Activated CD8-positive, alpha-beta T cell treated with anti-CD3 and anti-CD28 coated beads for 36 hours (primary cell): Measurements from ENCODE around the gene PIGQ. TPM values are rescaled to one million over a fixed set of nuclear protein-coding genes. Genes with fewer than 3 reads are reported as not detected.
"Not testable (repeated sequence)": the region's sequence is repeated elsewhere in the genome, so short reads cannot be mapped to it uniquely, and the experiment has no call there.

Source experiments
- ATAC-seq: fragments of 200-7000 bp; cut with Tn5 transposase; one replicate; pipeline ENCODE4 v1.10.0; 2021; ENCODE audit warnings: mild to moderate bottlenecking, moderate library complexity
- CTCF ChIA-PET: fragments of 350-600 bp; sonication (Branson Sonifier 250); formaldehyde crosslinking; loops from one replicate; lab custom pipeline; 2021; ENCODE audit warnings: antibody characterized with exemption; lab: Charles Lee
- POLR2A ChIA-PET: fragments of 350-600 bp; sonication (Branson Sonifier 250); formaldehyde crosslinking; loops from one replicate; lab custom pipeline; 2021; ENCODE audit warnings: antibody characterized with exemption; lab: Charles Lee
- DNase-seq: peaks from one replicate; pipeline ENCODE4 v3.0.0-alpha.2; 2020
- H3K27ac Mint-ChIP-seq: one replicate; pipeline ENCODE4 v1.8.0; 2021; ENCODE audit warnings: mild to moderate bottlenecking, mixed read lengths
- H3K27me3 Mint-ChIP-seq: one replicate; pipeline ENCODE4 v1.8.0; 2021; ENCODE audit warnings: mixed read lengths
- H3K36me3 Mint-ChIP-seq: one replicate; pipeline ENCODE4 v1.8.0; 2021; ENCODE audit warnings: low read depth, mixed read lengths
- H3K4me1 Mint-ChIP-seq: one replicate; pipeline ENCODE4 v1.8.0; 2021; ENCODE audit warnings: low read depth, mixed read lengths
- H3K4me3 Mint-ChIP-seq: one replicate; pipeline ENCODE4 v1.8.0; 2021; ENCODE audit warnings: mild to moderate bottlenecking, moderate library complexity, mixed read lengths
- H3K9me3 Mint-ChIP-seq: one replicate; pipeline ENCODE4 v1.8.0; 2021; ENCODE audit warnings: mixed read lengths
- intact Hi-C: fragments of 100-400 bp; cut with micrococcal nuclease; formaldehyde crosslinking; loops from one replicate; pipeline ENCODE4 v1.10.0; 2022
- total RNA-seq, 2 experiments: library from RNA; stranded (reverse); gene quantifications; one replicate each; pipeline ENCODE4 v1.2.3, GENCODE V29; 2021
- TF ChIP-seq, protein P1 (sequence below): fragments of 200-600 bp; IDR thresholded peaks from one replicate; pipeline ENCODE4 v1.8.0; 2022; ENCODE audit warnings: antibody characterized with exemption, mild to moderate bottlenecking

The PIGQ gene
- total RNA-seq, 2 experiments from 2014 or later: 18.5 to 18.6 TPM

- Mint-ChIP-seq H3K36me3 (no peaks in the 10 kb centered on the region), H3K4me3 (no peak overlapping the region), H3K27me3 (no peaks in the 10 kb centered on the region), H3K27ac (peak overlapping the region; percentile 12), H3K9me3 (no peaks in the 10 kb centered on the region), H3K4me1 (peaks cover 22% of the 10 kb centered on the region)
- DNase-seq (no peak), ATAC-seq (no peak)
- ChIA-PET POLR2A (no interaction called here), CTCF (no interaction called here)
- intact Hi-C loops: no loop called here
- TF ChIP-seq, protein P1, sequence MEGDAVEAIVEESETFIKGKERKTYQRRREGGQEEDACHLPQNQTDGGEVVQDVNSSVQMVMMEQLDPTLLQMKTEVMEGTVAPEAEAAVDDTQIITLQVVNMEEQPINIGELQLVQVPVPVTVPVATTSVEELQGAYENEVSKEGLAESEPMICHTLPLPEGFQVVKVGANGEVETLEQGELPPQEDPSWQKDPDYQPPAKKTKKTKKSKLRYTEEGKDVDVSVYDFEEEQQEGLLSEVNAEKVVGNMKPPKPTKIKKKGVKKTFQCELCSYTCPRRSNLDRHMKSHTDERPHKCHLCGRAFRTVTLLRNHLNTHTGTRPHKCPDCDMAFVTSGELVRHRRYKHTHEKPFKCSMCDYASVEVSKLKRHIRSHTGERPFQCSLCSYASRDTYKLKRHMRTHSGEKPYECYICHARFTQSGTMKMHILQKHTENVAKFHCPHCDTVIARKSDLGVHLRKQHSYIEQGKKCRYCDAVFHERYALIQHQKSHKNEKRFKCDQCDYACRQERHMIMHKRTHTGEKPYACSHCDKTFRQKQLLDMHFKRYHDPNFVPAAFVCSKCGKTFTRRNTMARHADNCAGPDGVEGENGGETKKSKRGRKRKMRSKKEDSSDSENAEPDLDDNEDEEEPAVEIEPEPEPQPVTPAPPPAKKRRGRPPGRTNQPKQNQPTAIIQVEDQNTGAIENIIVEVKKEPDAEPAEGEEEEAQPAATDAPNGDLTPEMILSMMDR: no peak
Observed at GRCh38 chr16:593807-594206, 24.0 kb downstream of the PIGQ start.

DNA sequence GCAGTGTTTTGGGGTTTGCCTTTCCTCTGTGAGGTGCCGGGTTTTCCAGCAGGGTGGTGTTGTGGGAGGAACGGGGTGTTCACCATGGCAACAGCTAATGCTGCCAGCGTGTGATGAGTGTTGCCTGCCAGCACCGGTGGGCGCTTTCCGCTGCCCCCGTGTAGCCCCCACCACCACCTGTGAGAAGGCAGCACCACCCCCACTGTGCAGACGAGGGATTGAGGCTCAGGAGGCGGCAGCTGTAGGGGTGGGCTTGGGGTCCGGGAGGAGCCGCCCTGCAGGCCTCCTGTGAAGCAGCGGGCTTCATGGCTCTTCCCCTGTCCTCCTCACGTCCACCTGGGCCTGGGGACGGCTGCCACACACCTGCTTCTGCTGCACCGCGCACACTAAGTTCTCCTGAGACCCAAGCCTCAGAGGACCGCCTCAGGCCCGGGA lies 25.3 kb downstream of the PIGQ start:
- Mint-ChIP-seq H3K27me3 (no peaks in the 10 kb centered on the region), H3K27ac (no peak overlapping the region), H3K4me3 (no peak overlapping the region), H3K9me3 (no peaks in the 10 kb centered on the region), H3K4me1 (peaks cover 22% of the 10 kb centered on the region), H3K36me3 (no peaks in the 10 kb centered on the region)
- TF ChIP-seq, protein P1: no peak
- ChIA-PET POLR2A (no interaction called here), CTCF (no interaction called here)
- intact Hi-C loops: no loop called here
- ATAC-seq (no peak), DNase-seq (no peak)

DNA sequence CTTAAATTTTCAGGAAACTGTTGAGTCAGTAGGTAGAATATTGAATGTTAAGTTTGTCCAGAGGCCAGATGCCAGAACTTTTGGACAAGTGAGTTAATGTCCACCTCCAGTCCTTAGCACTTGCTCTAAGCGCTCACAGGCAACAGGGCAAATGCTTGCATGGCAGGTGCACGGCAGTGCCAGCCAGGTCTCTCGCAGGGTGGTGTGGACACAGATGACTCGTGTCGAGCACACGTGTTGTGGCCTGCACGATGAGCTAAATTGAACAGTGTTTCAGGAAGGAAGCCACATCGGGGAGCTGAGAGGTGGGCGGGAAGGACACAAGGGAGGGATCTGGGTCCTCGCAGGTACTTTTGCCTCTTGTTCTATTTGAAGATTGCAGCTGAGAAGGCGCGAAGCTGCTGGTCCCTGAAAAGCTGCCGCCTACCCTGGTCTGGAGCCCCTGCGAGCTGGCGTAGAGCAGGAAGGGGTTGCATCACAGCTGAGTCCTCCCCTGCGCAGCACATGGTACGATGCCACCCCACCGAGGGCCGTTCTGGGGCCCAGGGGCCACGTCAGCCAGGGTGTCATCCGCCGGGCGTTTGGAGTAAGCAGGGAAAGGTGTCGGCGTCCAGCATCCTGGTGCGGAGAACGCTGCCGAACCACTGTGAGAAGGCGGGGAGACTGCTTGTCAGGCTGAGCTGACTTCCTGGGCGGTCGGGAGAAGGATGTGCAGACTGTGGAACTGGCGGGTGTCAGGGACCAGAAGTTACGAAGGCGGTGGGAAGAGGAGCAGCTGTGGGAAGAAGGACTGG lies 26.4 kb downstream of the PIGQ start:
- peak overlapping the region; percentile 20 for H3K27ac Mint-ChIP-seq

GRCh38 chr16:596736-597060 lies 26.9 kb downstream of the PIGQ start:
- H3K4me3 Mint-ChIP-seq: no peak overlapping the region
- H3K27ac Mint-ChIP-seq: peak overlapping the region; percentile 2
- TF ChIP-seq, protein P1: no peak
- H3K4me1 Mint-ChIP-seq: peaks cover 14% of the 10 kb centered on the region
- H3K27me3 Mint-ChIP-seq: no peaks in the 10 kb centered on the region
- H3K9me3 Mint-ChIP-seq: no peaks in the 10 kb centered on the region
- no peaks in the 10 kb centered on the region for H3K36me3 Mint-ChIP-seq
- POLR2A ChIA-PET: no interaction called here
- no peak for DNase-seq
- CTCF ChIA-PET: interaction anchor here (1.5 kb wide), 1 partner anchor 13 kb away, joined by 4 read pairs; no protein-coding TSS in a partner anchor
- no peak for ATAC-seq
- intact Hi-C loops: no loop called here

More for the DNA sequence above, 26.4 kb downstream of the PIGQ start:
- Mint-ChIP-seq H3K4me1 (peaks cover 16% of the 10 kb centered on the region), H3K4me3 (no peak overlapping the region), H3K27me3 (no peaks in the 10 kb centered on the region), H3K36me3 (no peaks in the 10 kb centered on the region), H3K9me3 (no peaks in the 10 kb centered on the region)
- TF ChIP-seq, protein P1: no peak
- CTCF ChIA-PET: interaction anchor here (1.5 kb wide), 1 partner anchor 13 kb away, joined by 4 read pairs; no protein-coding TSS in a partner anchor
- intact Hi-C loops: no loop called here
- DNase-seq (no peak), ATAC-seq (no peak)
- POLR2A ChIA-PET: no interaction called here

GRCh38 chr16:597655-598054 lies 27.9 kb downstream of the PIGQ start:
- intact Hi-C loops, H3K36me3 Mint-ChIP-seq, ATAC-seq, H3K27me3 Mint-ChIP-seq, DNase-seq, H3K9me3 Mint-ChIP-seq, POLR2A ChIA-PET, H3K27ac Mint-ChIP-seq, H3K4me3 Mint-ChIP-seq: not testable (repeated sequence)
- H3K4me1 Mint-ChIP-seq: peaks cover 12% of the 10 kb centered on the region
- CTCF ChIA-PET: interaction anchor here (1.4 kb wide), 1 partner anchor 18 kb away, joined by 4 read pairs; no protein-coding TSS in a partner anchor
